ENCODE data around the gene CUL3. TPM values are rescaled to one million over a fixed set of nuclear protein-coding genes. Genes with fewer than 3 reads are reported as not detected.
A peak's percentile ranks its signal among the peaks of the same experiment; 100 is the strongest.

Gene CUL3
- total RNA-seq (2013; cell fraction: nucleolus; rRNA removed) = 137 and 145 TPM in 2 replicates
- total RNA-seq (2014; rRNA removed) = 49.0 and 59.5 TPM in 2 replicates
- 89.7 and 89.9 TPM in 2 replicates for total RNA-seq (2014; rRNA removed; fragmentation: Illumina TruSeq; extraction: Trizol)
- total RNA-seq (2021) = 80.4 and 80.9 TPM in 2 replicates
- 52.8 TPM for polyA plus RNA-seq (2011; ENCODE audit: low read depth)
- 57.8 and 92.2 TPM in 2 replicates for polyA plus RNA-seq (2011; rRNA removed)
- polyA plus RNA-seq (2011; cell fraction: cytosol; rRNA removed) = 22.4 and 23.9 TPM in 2 replicates
- 25.5 and 34.5 TPM in 2 replicates for polyA plus RNA-seq (2011; cell fraction: nucleus; rRNA removed)
- polyA plus RNA-seq (2012) = 70.0 and 76.0 TPM in 2 replicates
- 95.4 and 122 TPM in 2 replicates for polyA plus RNA-seq (2014; fragmentation: Illumina TruSeq; extraction: Trizol)
- polyA plus RNA-seq (2014; fragmentation: Nextera tagmentation; extraction: Ambion mirVana) = 10 to 100 TPM; 49.0 to 71.9 TPM
- polyA plus RNA-seq (2014; rRNA removed) = 40.8 and 46.6 TPM in 2 replicates
- 10 to 100 TPM; 22.0 to 22.2 TPM for polyA plus RNA-seq (2016; fragmentation: Nextera tagmentation; extraction: Ambion mirVana)
- 49.5 and 88.4 TPM in 2 replicates for polyA minus RNA-seq (2011; rRNA and poly(A)+ RNA removed)
- polyA minus RNA-seq (2011; cell fraction: cytosol; rRNA and poly(A)+ RNA removed) = 26.6 and 29.9 TPM in 2 replicates
- 42.2 and 69.2 TPM in 2 replicates for polyA minus RNA-seq (2011; cell fraction: nucleus; rRNA and poly(A)+ RNA removed)
- Bru-seq, nascent RNA = percentile 96 among the genes with signal in this experiment
- percentile 90 among the genes with signal in this experiment for BruChase-seq, experiment 1, labeled RNA remaining after a 6-hour chase
- percentile 93 among the genes with signal in this experiment for BruChase-seq, experiment 2, labeled RNA remaining after a 2-hour chase
- long read RNA-seq, experiment 1, full-length matches to known transcripts = 1 of 7 reads
- long read RNA-seq, experiment 1, partial matches to known transcripts = 5 of 7 reads
- long read RNA-seq, experiment 1, other reads (novel, unspliced or antisense) = 1 of 7 reads
- long read RNA-seq, experiment 2, full-length matches to known transcripts = 7 of 34 reads
- long read RNA-seq, experiment 2, partial matches to known transcripts = 20 of 34 reads
- long read RNA-seq, experiment 2, other reads (novel, unspliced or antisense) = 7 of 34 reads

DNA sequence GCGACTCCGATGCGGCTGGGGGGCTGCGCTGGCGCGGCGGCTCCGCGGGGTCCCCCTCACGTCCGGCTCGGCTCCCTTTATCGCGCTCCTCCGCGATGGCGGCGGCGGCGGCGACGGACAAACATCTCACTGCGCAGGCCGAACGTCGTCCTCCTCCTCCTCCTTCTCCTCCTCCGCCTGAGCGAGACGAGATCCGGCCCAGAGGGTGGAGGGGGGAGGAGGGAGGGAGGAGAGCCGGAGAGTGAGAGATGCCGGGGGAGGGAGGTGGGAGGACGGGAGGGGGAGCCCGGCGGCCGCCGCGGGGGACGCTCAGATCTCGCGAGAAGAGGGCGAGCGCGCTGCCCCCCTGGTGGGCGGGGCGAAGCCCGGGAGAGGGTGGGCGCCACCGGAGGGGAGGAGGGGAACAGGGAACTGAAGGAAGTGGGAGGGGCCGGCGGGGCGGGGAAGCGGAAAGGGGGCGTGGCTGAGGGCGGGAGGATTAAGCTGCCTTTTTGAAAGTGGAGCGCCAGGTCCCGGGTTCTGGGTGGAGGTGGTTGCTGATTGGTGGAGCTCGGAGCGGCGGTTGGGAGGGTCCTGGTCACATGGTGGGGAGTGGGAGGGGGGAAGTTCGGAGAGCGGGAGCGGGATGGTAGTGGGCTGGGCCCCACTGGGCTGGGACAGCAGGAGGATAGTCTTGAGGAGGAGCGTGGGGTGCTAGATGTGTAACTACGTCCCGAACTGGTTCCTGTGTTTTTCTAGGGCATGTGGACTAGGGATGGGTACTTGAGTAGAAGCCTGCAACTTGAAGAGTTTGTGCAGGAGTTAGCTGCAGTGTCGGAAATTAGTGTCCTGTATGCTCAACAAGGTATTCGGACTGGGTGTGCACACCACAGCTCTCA is at the start of gene CUL3:
Gene CUL3, minus strand, starts transcription at position 153 of the 878 bp plus-strand sequence. CDS start 354 bp downstream, outside the sequence.
- H2AFZ ChIP-seq (ENCODE audit: control insufficient read depth, low read depth, low read length) = peak within 1 kb of the TSS; percentile 98
- intact Hi-C loops (cut with micrococcal nuclease; ENCODE audit: unreplicated experiment) = loop anchor here (2.0 to 5.0 kb wide), 2 partner anchors 62 to 65 kb away; no protein-coding TSS in a partner anchor
- H3K9ac ChIP-seq (ENCODE audit: control insufficient read depth, insufficient read depth, low read length) = peak within 1 kb of the TSS; percentile 90
- DNase-seq (ENCODE audit: low read depth, low spot score) (peak; percentile 90), ATAC-seq (peak; percentile 88), FAIRE-seq (peak; percentile 76)
- ChIA-PET RAD21 (ENCODE audit: unreplicated experiment) (interaction anchor here (0.8 to 7.6 kb wide), 15 partner anchors 8 to 453 kb away, joined by 3 to 91 read pairs (median 6); no protein-coding TSS in a partner anchor), CTCF (interaction anchor here (0.7 to 2.1 kb wide), 8 partner anchors 8 to 135 kb away, joined by 3 to 16 read pairs (median 4); no protein-coding TSS in a partner anchor), SMC1A (ENCODE audit: uncharacterized antibody, unreplicated experiment) (interaction anchor here (0.9 to 17.7 kb wide), 18 partner anchors 10 to 615 kb away, joined by 3 to 219 read pairs (median 4); no protein-coding TSS in a partner anchor), POLR2A (interaction anchor here (0.5 to 2.3 kb wide), 18 partner anchors 10 to 244 kb away, joined by 3 to 20 read pairs (median 4); no protein-coding TSS in a partner anchor)
- H3K4me1 ChIP-seq (ENCODE audit: control insufficient read depth, insufficient read depth, low read length) = no peaks in the 10 kb centered on the region
- peaks cover 46% of the 10 kb centered on the region for H3K79me2 ChIP-seq (ENCODE audit: control insufficient read depth, insufficient read depth, low read length)
- in situ Hi-C loops (cut with MboI) = loop anchor here (10.0 kb wide), 1 partner anchor 631 kb away; the partner anchor contains the start of gene MRPL44
- H3K9me3 ChIP-seq (replicated peaks; ENCODE audit: control insufficient read depth, insufficient read depth, low read length) = peaks cover 3% of the 10 kb centered on the region; the same call in 2 of the 3 replicates
- peak within 1 kb of the TSS; percentile 88 for H3K27ac ChIP-seq (ENCODE audit: control insufficient read depth, insufficient read depth)
- H3K4me2 ChIP-seq (ENCODE audit: control insufficient read depth, insufficient read depth) = peak within 1 kb of the TSS; percentile 95
- peak within 1 kb of the TSS; percentile 96 for H3K4me3 ChIP-seq
- H3K36me3 ChIP-seq (ENCODE audit: control insufficient read depth in 2 of 2, insufficient read depth in 2 of 2, low read length in 1 of 2) = peaks cover 0 to 4% of the 10 kb centered on the region in 2 experiments; a peak in 1 of 4 replicates
- no peaks in the 10 kb centered on the region for H3K27me3 ChIP-seq (replicated peaks in 1 of 2; ENCODE audit: control insufficient read depth in 2 of 2, insufficient read depth in 2 of 2, low read length in 1 of 2)
- no peaks in the 10 kb centered on the region for H4K20me1 ChIP-seq (ENCODE audit: control insufficient read depth, insufficient read depth)
- WGBS (ENCODE audit: insufficient coverage, insufficient replicate concordance, low lambda C conversion rate, missing lambda C conversion rate) = 1% methylated on average over 18 of the region's 68 CpGs
- BruUV-seq (replicated peaks) = no TSS peak
- TF ChIP-seq, protein P1, sequence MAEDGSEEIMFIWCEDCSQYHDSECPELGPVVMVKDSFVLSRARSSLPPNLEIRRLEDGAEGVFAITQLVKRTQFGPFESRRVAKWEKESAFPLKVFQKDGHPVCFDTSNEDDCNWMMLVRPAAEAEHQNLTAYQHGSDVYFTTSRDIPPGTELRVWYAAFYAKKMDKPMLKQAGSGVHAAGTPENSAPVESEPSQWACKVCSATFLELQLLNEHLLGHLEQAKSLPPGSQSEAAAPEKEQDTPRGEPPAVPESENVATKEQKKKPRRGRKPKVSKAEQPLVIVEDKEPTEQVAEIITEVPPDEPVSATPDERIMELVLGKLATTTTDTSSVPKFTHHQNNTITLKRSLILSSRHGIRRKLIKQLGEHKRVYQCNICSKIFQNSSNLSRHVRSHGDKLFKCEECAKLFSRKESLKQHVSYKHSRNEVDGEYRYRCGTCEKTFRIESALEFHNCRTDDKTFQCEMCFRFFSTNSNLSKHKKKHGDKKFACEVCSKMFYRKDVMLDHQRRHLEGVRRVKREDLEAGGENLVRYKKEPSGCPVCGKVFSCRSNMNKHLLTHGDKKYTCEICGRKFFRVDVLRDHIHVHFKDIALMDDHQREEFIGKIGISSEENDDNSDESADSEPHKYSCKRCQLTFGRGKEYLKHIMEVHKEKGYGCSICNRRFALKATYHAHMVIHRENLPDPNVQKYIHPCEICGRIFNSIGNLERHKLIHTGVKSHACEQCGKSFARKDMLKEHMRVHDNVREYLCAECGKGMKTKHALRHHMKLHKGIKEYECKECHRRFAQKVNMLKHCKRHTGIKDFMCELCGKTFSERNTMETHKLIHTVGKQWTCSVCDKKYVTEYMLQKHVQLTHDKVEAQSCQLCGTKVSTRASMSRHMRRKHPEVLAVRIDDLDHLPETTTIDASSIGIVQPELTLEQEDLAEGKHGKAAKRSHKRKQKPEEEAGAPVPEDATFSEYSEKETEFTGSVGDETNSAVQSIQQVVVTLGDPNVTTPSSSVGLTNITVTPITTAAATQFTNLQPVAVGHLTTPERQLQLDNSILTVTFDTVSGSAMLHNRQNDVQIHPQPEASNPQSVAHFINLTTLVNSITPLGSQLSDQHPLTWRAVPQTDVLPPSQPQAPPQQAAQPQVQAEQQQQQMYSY (CRISPR knock-in tag; IDR thresholded peaks at IDR 0.05) = no peak
- TF ChIP-seq SPI1 (IDR thresholded peaks at IDR 0.05; ENCODE audit: borderline replicate concordance, insufficient read depth, low read depth, low read length) (peak; percentile 22; the same call in 1 of the 2 replicates), MXI1 (IDR thresholded peaks at IDR 0.05; ENCODE audit: low read depth, low read length) (peak; percentile 58; the same call in 1 of the 2 replicates), STAT1 (conservative IDR thresholded peaks at IDR 0.05) (no peak), USF1 (IDR thresholded peaks at IDR 0.05; ENCODE audit: borderline replicate concordance, extremely low read length, insufficient read depth, low read depth, low read length) (peak; percentile 77), BRCA1 (IDR thresholded peaks at IDR 0.05; ENCODE audit: low read depth, low read length) (peak; percentile 91), CBX3 (IDR thresholded peaks at IDR 0.05; ENCODE audit: borderline replicate concordance, low read depth) (no peak), MEF2A (IDR thresholded peaks at IDR 0.05; ENCODE audit: insufficient read depth, low read depth, low read length) (no peak), TBL1XR1 (IDR thresholded peaks at IDR 0.05; ENCODE audit: low read depth, low read length) (0 out of 2 replicates have a peak, but pooled peaks have one; percentile 43), HDGF (IDR thresholded peaks at IDR 0.05) (peak; percentile 97), IKZF2 (IDR thresholded peaks at IDR 0.05) (peak; percentile 46 to 57; a peak in 2 of 4 replicates), ASH2L (IDR thresholded peaks at IDR 0.05; ENCODE audit: borderline replicate concordance, low read depth) (no peak)

All from GM12878 (cell line).